Measurements from ENCODE around the gene RALGAPA2. TPM values are rescaled to one million over a fixed set of nuclear protein-coding genes. Genes with fewer than 3 reads are reported as not detected.

RALGAPA2 gene
- total RNA-seq, 4 donors from 2014 or later = 18.4 to 27.4 (median 25.2) TPM

- no peak overlapping the region for H3K27ac ChIP-seq
- peaks cover 0 to 61% (median 19%) of the 10 kb centered on the region in 3 donors for H3K4me1 ChIP-seq
- no peaks in the 10 kb centered on the region for H3K9me3 ChIP-seq
- H3K36me3 ChIP-seq = no peaks in the 10 kb centered on the region
- 3 to 12% methylated on average over 5 to 8 of the region's 70 CpGs for WGBS, 2 donors (ENCODE audit: low coverage in 1 of 2)
- no peak for TF ChIP-seq POLR2A (IDR thresholded peaks at IDR 0.05)
- no peak for TF ChIP-seq POLR2AphosphoS5 (IDR thresholded peaks at IDR 0.05)
- TF ChIP-seq EP300 (IDR thresholded peaks at IDR 0.05) = no peak
- peaks cover 99% of the 10 kb centered on the region for H3K27me3 ChIP-seq
- ATAC-seq = no peak
- no peak overlapping the region for H3K4me3 ChIP-seq
These were observed 347.6 kb downstream of the RALGAPA2 start for GRCh38 chr20:20364593-20365479.

- TF ChIP-seq POLR2AphosphoS5 (IDR thresholded peaks at IDR 0.05) = no peak
- no peak for TF ChIP-seq EP300 (IDR thresholded peaks at IDR 0.05)
- TF ChIP-seq POLR2A (IDR thresholded peaks at IDR 0.05) = no peak
- TF ChIP-seq CTCF (IDR thresholded peaks at IDR 0.05) = no peak
- H3K27me3 ChIP-seq = peaks cover 96% of the 10 kb centered on the region
- no peak overlapping the region for H3K27ac ChIP-seq
- no peak for ATAC-seq
- WGBS, 2 donors (ENCODE audit: low coverage in 1 of 2) = 0 to 6% methylated on average over 5 to 12 of the region's 70 CpGs
- H3K4me3 ChIP-seq = peak overlapping the region in 1 of 2 donors; percentile 16
- no peaks in the 10 kb centered on the region for H3K9me3 ChIP-seq
- peaks cover 0 to 52% (median 19%) of the 10 kb centered on the region in 3 donors for H3K4me1 ChIP-seq
- no peaks in the 10 kb centered on the region for H3K36me3 ChIP-seq
These were observed 348.4 kb downstream of the RALGAPA2 start for GRCh38 chr20:20363799-20364592.

- H3K4me1 ChIP-seq = peaks cover 0 to 47% (median 19%) of the 10 kb centered on the region in 3 donors
- H3K9me3 ChIP-seq = no peaks in the 10 kb centered on the region
- no peaks in the 10 kb centered on the region for H3K36me3 ChIP-seq
- no peak for ATAC-seq
- H3K27me3 ChIP-seq = peaks cover 90% of the 10 kb centered on the region
- TF ChIP-seq CTCF (IDR thresholded peaks at IDR 0.05) (no peak), POLR2AphosphoS5 (IDR thresholded peaks at IDR 0.05) (no peak), EP300 (IDR thresholded peaks at IDR 0.05) (no peak), POLR2A (IDR thresholded peaks at IDR 0.05) (no peak)
- no peak overlapping the region for H3K27ac ChIP-seq
- WGBS, 2 donors (ENCODE audit: low coverage in 1 of 2) = 3 to 5% methylated on average over 7 to 11 of the region's 15 CpGs
- peak overlapping the region in 1 of 2 donors; percentile 16 for H3K4me3 ChIP-seq
These were observed 349.0 kb downstream of the RALGAPA2 start for GRCh38 chr20:20363434-20363798.

- H3K9me3 ChIP-seq = no peaks in the 10 kb centered on the region
- no peak overlapping the region for H3K27ac ChIP-seq
- TF ChIP-seq EP300 (IDR thresholded peaks at IDR 0.05) (no peak), POLR2AphosphoS5 (IDR thresholded peaks at IDR 0.05) (no peak), CTCF (IDR thresholded peaks at IDR 0.05) (no peak), POLR2A (IDR thresholded peaks at IDR 0.05) (no peak)
- no peak overlapping the region for H3K4me3 ChIP-seq
- H3K4me1 ChIP-seq = peaks cover 0 to 43% (median 19%) of the 10 kb centered on the region in 3 donors
- H3K27me3 ChIP-seq = peaks cover 89% of the 10 kb centered on the region
- WGBS, 2 donors (ENCODE audit: low coverage in 1 of 2) = 1 to 2% methylated on average over 8 to 15 of the region's 17 CpGs
- no peaks in the 10 kb centered on the region for H3K36me3 ChIP-seq
- no peak for ATAC-seq
These were observed 349.5 kb downstream of the RALGAPA2 start for GRCh38 chr20:20362774-20363433.

- Histone ChIP-seq H3K27ac (no peak overlapping the region), H3K4me1 (peaks cover 0 to 28% (median 10%) of the 10 kb centered on the region in 3 donors), H3K36me3 (no peaks in the 10 kb centered on the region), H3K4me3 (no peak overlapping the region), H3K27me3 (peaks cover 68% of the 10 kb centered on the region), H3K9me3 (no peaks in the 10 kb centered on the region)
- TF ChIP-seq EP300 (IDR thresholded peaks at IDR 0.05) (no peak), CTCF (IDR thresholded peaks at IDR 0.05) (peak in 3 of 4 experiments; percentile 64 to 77 (median 66))
- peak; percentile 58 for ATAC-seq
- 1 to 2% methylated on average over 6 of the region's 6 CpGs for WGBS, 2 donors (ENCODE audit: low coverage in 1 of 2)
These were observed 352.0 kb downstream of the RALGAPA2 start for GRCh38 chr20:20360464-20360863.
